Body of pancreas (tissue), 4 donors: Measurements from ENCODE around the gene BRCA1.

Experiments used
- POLR2A ChIP-seq, 3 donors: fragments of 450-650 bp; IDR thresholded peaks; one replicate each; pipeline ENCODE4 v1.6.1; 2016; ENCODE audit warnings: antibody characterized with exemption in 3 of 3, mild to moderate bottlenecking in 2 of 3
- TF ChIP-seq, protein P1 (sequence below), 7 experiments: fragments of 450-650 bp in 4 of 7; fragments of 200-600 bp in 3 of 7; sonication (generic) in 3 of 7; IDR thresholded peaks; one replicate each; pipeline ENCODE4 v1.5.1; 2016 to 2019; ENCODE audit warnings: antibody characterized with exemption in 7 of 7

DNA sequence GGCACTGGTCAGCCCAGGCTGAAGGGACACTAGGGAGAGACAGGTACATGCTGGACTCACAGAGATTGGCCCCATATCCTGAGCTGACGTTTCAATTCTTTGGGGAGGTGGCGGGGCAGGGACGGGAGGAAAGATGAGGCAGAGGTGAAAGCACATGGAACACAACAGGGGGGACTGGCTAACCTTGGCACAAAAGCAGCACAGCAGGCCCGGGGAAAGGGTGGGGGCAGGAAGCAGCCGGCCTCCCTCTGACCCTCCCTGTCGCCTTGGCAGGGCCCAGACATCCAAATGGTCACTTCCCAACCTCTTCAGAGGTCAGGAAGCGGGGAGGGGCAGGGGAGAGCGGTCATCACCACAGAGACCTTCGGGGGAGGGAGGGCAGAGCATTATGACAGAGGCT is 109.6 kb downstream of the BRCA1 start:
- TF ChIP-seq, protein P1, sequence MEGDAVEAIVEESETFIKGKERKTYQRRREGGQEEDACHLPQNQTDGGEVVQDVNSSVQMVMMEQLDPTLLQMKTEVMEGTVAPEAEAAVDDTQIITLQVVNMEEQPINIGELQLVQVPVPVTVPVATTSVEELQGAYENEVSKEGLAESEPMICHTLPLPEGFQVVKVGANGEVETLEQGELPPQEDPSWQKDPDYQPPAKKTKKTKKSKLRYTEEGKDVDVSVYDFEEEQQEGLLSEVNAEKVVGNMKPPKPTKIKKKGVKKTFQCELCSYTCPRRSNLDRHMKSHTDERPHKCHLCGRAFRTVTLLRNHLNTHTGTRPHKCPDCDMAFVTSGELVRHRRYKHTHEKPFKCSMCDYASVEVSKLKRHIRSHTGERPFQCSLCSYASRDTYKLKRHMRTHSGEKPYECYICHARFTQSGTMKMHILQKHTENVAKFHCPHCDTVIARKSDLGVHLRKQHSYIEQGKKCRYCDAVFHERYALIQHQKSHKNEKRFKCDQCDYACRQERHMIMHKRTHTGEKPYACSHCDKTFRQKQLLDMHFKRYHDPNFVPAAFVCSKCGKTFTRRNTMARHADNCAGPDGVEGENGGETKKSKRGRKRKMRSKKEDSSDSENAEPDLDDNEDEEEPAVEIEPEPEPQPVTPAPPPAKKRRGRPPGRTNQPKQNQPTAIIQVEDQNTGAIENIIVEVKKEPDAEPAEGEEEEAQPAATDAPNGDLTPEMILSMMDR (IDR thresholded peaks at IDR 0.05) = no peak
- TF ChIP-seq POLR2A (IDR thresholded peaks at IDR 0.05) = no peak
